ENCODE data around the gene MYOF. TPM values are rescaled to one million over a fixed set of nuclear protein-coding genes. Genes with fewer than 3 reads are reported as not detected.

Gene MYOF
- total RNA-seq, 1 donor from 2014 or later: 141 TPM

DNA sequence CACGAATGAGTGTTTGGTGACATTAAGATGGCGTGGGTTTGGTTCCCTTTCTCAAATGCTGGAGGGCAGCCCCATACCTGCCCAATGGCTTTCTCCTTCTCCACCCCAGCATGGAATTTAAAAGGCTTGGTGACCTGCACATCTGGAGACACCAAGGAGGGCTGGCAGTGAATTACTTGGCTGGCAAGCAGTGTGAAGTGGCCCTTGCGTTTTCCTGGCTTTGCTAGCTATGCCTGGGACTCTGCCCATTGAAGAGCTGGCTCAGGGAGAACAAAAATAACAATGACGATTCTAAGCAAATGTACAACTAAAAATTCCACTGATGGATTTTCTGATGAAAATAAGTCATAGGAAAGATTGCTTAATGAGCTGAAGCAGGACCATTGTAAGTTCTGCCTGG is 204.8 kb downstream of the MYOF start:
- TF ChIP-seq, protein P1, sequence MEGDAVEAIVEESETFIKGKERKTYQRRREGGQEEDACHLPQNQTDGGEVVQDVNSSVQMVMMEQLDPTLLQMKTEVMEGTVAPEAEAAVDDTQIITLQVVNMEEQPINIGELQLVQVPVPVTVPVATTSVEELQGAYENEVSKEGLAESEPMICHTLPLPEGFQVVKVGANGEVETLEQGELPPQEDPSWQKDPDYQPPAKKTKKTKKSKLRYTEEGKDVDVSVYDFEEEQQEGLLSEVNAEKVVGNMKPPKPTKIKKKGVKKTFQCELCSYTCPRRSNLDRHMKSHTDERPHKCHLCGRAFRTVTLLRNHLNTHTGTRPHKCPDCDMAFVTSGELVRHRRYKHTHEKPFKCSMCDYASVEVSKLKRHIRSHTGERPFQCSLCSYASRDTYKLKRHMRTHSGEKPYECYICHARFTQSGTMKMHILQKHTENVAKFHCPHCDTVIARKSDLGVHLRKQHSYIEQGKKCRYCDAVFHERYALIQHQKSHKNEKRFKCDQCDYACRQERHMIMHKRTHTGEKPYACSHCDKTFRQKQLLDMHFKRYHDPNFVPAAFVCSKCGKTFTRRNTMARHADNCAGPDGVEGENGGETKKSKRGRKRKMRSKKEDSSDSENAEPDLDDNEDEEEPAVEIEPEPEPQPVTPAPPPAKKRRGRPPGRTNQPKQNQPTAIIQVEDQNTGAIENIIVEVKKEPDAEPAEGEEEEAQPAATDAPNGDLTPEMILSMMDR (IDR thresholded peaks at IDR 0.05; ENCODE audit: insufficient read depth, low read length, poor library complexity, severe bottlenecking): no peak

DNA sequence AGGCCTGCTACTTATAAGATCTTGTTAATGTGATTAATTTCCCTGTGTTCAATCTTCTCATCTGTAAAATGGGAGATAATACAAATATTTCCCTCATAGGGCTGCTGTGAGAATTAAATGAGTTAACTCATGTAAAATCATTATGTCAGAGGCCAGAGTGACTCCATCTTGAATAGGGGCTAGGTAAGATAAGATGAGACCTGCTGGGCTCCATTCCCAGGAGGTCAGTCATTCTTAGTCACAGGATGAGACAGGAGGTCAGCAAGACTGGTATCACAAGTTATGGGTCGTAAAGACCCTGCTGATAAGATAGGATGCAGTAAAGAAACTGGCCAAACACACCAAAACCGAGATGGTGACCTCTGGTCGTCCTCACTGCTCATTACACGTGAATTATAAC is 207.7 kb downstream of the MYOF start:
- TF ChIP-seq, protein P1 (IDR thresholded peaks at IDR 0.05; ENCODE audit: insufficient read depth, low read length, poor library complexity, severe bottlenecking): no peak
- H3K36me3 ChIP-seq (ENCODE audit: control insufficient read depth, insufficient read depth, low read length): no peaks in the 10 kb centered on the region
- no peaks in the 10 kb centered on the region for H3K27me3 ChIP-seq (ENCODE audit: control insufficient read depth, insufficient read depth, low read length)
- H3K4me3 ChIP-seq (ENCODE audit: low read depth, low read length): no peak overlapping the region
- no peak for DNase-seq (ENCODE audit: low read depth)

More for the DNA sequence above, 204.8 kb downstream of the MYOF start:
- no peak overlapping the region for H3K4me3 ChIP-seq (ENCODE audit: low read depth, low read length)
- no peaks in the 10 kb centered on the region for H3K27me3 ChIP-seq (ENCODE audit: control insufficient read depth, insufficient read depth, low read length)
- no peaks in the 10 kb centered on the region for H3K36me3 ChIP-seq (ENCODE audit: control insufficient read depth, insufficient read depth, low read length)
- DNase-seq (ENCODE audit: low read depth): no peak

DNA sequence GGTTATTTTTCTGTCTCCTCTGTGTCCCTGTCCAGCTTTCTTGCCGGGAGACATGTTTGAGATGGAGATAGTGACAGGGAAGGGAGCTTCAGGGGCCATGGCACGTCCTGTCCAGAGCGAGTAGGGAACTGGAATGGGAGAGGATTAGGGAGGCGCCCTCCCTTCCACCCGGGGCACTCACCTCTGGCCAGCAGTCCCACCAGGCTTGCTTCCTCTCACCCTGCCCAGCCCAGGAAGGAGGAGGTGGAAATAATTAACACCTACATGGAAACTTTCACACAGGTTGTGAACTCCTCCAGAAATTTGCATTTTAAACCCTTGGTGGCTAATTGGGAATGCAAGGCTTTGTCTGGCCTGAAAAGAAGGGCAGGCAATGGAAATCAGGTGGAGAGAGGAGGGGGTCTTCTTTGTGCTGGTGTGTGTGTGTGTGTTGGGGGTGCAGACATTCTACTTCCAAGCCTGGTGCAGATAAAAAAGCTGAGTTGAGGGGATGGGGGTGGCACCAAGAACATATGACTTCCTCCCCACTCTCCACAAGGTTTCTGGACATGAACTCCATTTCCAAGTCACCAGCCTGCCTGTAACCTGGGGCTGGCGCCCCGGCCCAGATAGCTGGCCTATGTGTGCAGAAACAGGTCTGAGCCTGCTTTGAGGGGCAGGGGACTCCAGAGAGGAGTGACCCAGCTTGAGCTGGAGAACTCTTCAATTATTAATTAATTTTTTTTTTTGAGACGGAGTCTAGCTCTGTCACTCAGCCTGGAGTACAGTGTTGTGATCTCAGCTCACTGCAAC is 209.1 kb downstream of the MYOF start:
- Histone ChIP-seq H3K4me3 (ENCODE audit: low read depth, low read length) (no peak overlapping the region), H3K27me3 (ENCODE audit: control insufficient read depth, insufficient read depth, low read length) (no peaks in the 10 kb centered on the region), H3K36me3 (ENCODE audit: control insufficient read depth, insufficient read depth, low read length) (no peaks in the 10 kb centered on the region)
- TF ChIP-seq, protein P1 (IDR thresholded peaks at IDR 0.05; ENCODE audit: insufficient read depth, low read length, poor library complexity, severe bottlenecking): no peak
- no peak for DNase-seq (ENCODE audit: low read depth)

DNA sequence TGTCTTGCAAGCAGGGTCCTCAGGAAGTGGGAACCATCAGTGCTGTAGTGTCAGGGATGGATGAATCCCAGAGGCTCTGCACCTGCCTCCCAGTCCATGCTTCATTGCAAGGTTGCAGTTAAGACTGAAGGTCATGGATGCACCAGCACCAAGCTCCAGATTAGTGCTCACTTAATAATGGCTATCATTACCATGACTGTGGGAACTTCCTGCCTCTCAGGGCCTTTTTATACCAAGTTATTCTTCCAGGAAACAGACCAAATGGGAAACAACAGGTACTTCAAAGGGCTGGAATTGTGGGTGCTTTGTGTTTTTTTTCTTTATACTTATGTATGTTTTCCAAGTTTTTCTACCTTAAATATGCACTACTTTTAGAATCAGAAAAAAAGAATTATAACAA is 210.8 kb downstream of the MYOF start:
- H3K36me3 ChIP-seq (ENCODE audit: control insufficient read depth, insufficient read depth, low read length): no peaks in the 10 kb centered on the region
- H3K4me3 ChIP-seq (ENCODE audit: low read depth, low read length): no peak overlapping the region
- H3K27me3 ChIP-seq (ENCODE audit: control insufficient read depth, insufficient read depth, low read length): no peaks in the 10 kb centered on the region
- DNase-seq (ENCODE audit: low read depth): no peak
- TF ChIP-seq, protein P1 (IDR thresholded peaks at IDR 0.05; ENCODE audit: insufficient read depth, low read length, poor library complexity, severe bottlenecking): no peak

DNA sequence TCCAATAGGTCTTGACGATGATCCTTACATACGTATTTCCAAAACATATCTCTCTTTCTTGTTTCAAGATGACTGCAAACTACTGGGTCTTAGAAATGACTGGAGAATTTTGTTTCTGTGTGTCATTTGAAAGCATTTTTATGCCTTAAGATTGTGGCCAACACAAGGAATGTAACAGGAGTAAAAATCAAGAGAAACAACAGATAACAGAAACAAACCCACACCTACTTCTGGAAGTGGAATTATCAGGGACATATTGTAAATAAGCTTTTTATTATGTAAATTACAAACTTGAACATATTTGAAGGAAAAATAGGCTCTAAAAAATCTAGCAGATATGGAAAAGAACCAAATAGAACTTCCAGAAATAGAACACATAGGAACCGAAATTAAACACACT is 212.9 kb downstream of the MYOF start:
- TF ChIP-seq, protein P1 (IDR thresholded peaks at IDR 0.05; ENCODE audit: insufficient read depth, low read length, poor library complexity, severe bottlenecking): no peak
- H3K27me3 ChIP-seq (ENCODE audit: control insufficient read depth, insufficient read depth, low read length): no peaks in the 10 kb centered on the region
- no peak for DNase-seq (ENCODE audit: low read depth)
- H3K4me3 ChIP-seq (ENCODE audit: low read depth, low read length): no peak overlapping the region
- no peaks in the 10 kb centered on the region for H3K36me3 ChIP-seq (ENCODE audit: control insufficient read depth, insufficient read depth, low read length)

DNA sequence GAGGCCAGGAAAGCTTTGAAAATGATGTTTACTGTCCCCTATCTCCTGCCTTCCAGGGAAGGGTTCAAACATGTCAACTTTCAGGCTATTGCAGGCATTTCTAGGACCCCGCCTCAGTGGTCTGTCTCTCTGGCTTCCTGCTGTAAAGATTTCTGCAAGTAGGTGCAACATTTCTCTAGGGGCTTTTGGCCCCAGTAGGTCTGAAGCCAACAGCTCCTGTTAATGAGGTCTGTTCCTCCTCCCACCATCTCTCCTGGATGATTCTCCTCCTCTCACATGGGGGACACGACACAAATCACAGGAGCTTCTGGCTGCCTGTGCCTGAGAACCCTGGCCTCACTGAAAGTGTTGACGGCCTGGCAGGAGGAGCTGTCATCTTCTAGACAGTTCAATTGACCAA is 214.1 kb downstream of the MYOF start:
- no peaks in the 10 kb centered on the region for H3K27me3 ChIP-seq (ENCODE audit: control insufficient read depth, insufficient read depth, low read length)
- H3K4me3 ChIP-seq (ENCODE audit: low read depth, low read length): no peak overlapping the region
- TF ChIP-seq, protein P1 (IDR thresholded peaks at IDR 0.05; ENCODE audit: insufficient read depth, low read length, poor library complexity, severe bottlenecking): no peak
- no peak for DNase-seq (ENCODE audit: low read depth)
- no peaks in the 10 kb centered on the region for H3K36me3 ChIP-seq (ENCODE audit: control insufficient read depth, insufficient read depth, low read length)

Measured in kidney epithelial cell (primary cell).